HG02970 (cell line): ENCODE data around the gene WAPL.
"Not testable (repeated sequence)": the region's sequence is repeated elsewhere in the genome, so short reads cannot be mapped to it uniquely, and the experiment has no call there.

Experiments
- ATAC-seq: cut with Tn5 transposase; IDR thresholded peaks from one replicate; pipeline ENCODE4 v1.9.1; 2021; ENCODE audit warnings: mild to moderate bottlenecking, moderate library complexity, moderate number of reproducible peaks; ENCODE audit not compliant: unreplicated experiment, low FRiP score

WAPL gene

GRCh38 chr10:86391986-86392722 is 129.4 kb downstream of the WAPL start:
- no peak for ATAC-seq

GRCh38 chr10:86391236-86391840 is 130.3 kb downstream of the WAPL start:
- no peak for ATAC-seq

GRCh38 chr10:86390337-86391120 is 131.1 kb downstream of the WAPL start:
- ATAC-seq = no peak

- peak; percentile 59 for ATAC-seq
These were observed 132.0 kb downstream of the WAPL start for GRCh38 chr10:86389441-86390193.

- not testable (repeated sequence) for ATAC-seq
These were observed 132.5 kb downstream of the WAPL start for GRCh38 chr10:86389109-86389440.

- no peak for ATAC-seq
These were observed 133.4 kb downstream of the WAPL start for GRCh38 chr10:86388119-86388704.

GRCh38 chr10:86387178-86387794 is 134.3 kb downstream of the WAPL start:
- no peak for ATAC-seq

GRCh38 chr10:86385806-86386205 is 135.8 kb downstream of the WAPL start:
- ATAC-seq = no peak
